ENCODE data around the gene CFAP43.

The CFAP43 gene

DNA sequence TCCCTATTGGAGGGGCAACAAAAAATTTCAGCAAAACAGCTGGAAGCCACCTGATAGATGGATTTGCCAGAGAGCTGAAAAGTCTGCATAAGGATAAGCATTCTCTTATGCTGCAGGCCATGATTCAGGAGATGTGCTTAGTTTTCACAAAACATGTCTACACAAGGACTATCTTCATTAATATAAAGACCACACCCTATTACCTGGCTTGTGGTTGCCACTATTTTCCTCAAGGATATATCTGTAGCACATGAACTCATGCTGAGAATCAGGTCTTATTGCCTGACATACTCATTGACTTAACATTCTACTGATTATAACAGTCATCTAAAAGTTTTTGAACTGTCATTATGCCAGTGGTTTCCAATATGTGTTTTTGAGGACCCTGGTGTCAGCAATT is 139.4 kb downstream of the CFAP43 start:
- Histone ChIP-seq H3K27ac (ENCODE audit: low read depth, low read length) (no peak overlapping the region), H3K27me3 (ENCODE audit: control insufficient read depth, insufficient read depth, low read length) (no peaks in the 10 kb centered on the region), H3K36me3 (ENCODE audit: control insufficient read depth, insufficient read depth, low read length) (no peaks in the 10 kb centered on the region), H3K9me3 (ENCODE audit: control insufficient read depth, insufficient read depth, low read depth, low read length) (peaks cover 9% of the 10 kb centered on the region), H3K4me1 (ENCODE audit: control insufficient read depth, insufficient read depth, low read length) (peaks cover 12% of the 10 kb centered on the region), H3K9ac (ENCODE audit: low read length) (no peak overlapping the region), H3K4me3 (ENCODE audit: low read depth, low read length) (no peak overlapping the region)

DNA sequence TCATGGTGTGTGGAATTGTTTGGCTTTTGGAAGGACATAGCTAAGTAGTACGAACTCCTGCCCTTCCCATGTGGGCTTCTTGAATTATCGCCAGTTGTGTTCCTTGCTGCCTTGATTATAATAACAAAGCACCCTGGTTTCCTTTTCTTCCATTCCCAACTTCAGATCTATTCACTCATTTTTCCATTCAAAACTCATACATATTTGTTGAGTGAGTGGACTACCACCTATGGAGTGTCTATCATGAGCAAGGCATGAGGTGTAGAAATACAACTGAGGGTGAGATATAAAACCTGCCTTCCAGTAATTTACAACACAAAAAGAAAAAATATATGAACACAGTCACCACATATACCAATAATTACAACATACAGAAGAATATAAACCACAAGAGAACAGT is 141.6 kb downstream of the CFAP43 start:
- Histone ChIP-seq H3K36me3 (ENCODE audit: control insufficient read depth, insufficient read depth, low read length) (no peaks in the 10 kb centered on the region), H3K27me3 (ENCODE audit: control insufficient read depth, insufficient read depth, low read length) (no peaks in the 10 kb centered on the region), H3K9ac (ENCODE audit: low read length) (no peak overlapping the region), H3K4me3 (ENCODE audit: low read depth, low read length) (no peak overlapping the region), H3K4me1 (ENCODE audit: control insufficient read depth, insufficient read depth, low read length) (peaks cover 19% of the 10 kb centered on the region), H3K9me3 (ENCODE audit: control insufficient read depth, insufficient read depth, low read depth, low read length) (no peaks in the 10 kb centered on the region), H3K27ac (ENCODE audit: low read depth, low read length) (no peak overlapping the region)

DNA sequence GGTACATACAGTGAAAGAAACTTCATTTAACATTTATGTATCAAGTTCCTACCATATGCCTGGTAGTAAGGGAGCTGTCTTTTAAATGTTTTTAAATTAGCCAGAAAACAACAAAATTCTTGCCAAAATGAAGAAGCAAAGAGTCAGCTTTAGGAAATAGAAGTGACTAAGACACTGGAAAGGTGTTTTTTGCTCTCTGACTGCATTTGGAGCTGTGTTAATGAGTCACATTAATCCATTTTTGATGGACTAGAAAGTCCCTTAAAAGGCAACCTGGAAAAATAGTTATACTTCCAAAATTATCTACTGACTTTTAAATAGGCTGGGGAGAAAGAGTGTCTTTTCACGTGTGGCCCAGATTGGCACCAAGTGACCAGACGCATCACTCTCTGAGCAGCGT is 142.5 kb downstream of the CFAP43 start:
- no peaks in the 10 kb centered on the region for H3K27me3 ChIP-seq (ENCODE audit: control insufficient read depth, insufficient read depth, low read length)
- no peak overlapping the region for H3K4me3 ChIP-seq (ENCODE audit: low read depth, low read length)
- no peak overlapping the region for H3K27ac ChIP-seq (ENCODE audit: low read depth, low read length)
- no peaks in the 10 kb centered on the region for H3K36me3 ChIP-seq (ENCODE audit: control insufficient read depth, insufficient read depth, low read length)
- H3K9me3 ChIP-seq (ENCODE audit: control insufficient read depth, insufficient read depth, low read depth, low read length), result no peaks in the 10 kb centered on the region
- no peak overlapping the region for H3K9ac ChIP-seq (ENCODE audit: low read length)
- peaks cover 19% of the 10 kb centered on the region for H3K4me1 ChIP-seq (ENCODE audit: control insufficient read depth, insufficient read depth, low read length)

GRCh38 chr10:104088239-104088638 is 143.9 kb downstream of the CFAP43 start:
- Histone ChIP-seq H3K9me3 (ENCODE audit: control insufficient read depth, insufficient read depth, low read depth, low read length) (no peaks in the 10 kb centered on the region), H3K36me3 (ENCODE audit: control insufficient read depth, insufficient read depth, low read length) (no peaks in the 10 kb centered on the region), H3K4me3 (ENCODE audit: low read depth, low read length) (no peak overlapping the region), H3K9ac (ENCODE audit: low read length) (no peak overlapping the region), H3K4me1 (ENCODE audit: control insufficient read depth, insufficient read depth, low read length) (peaks cover 19% of the 10 kb centered on the region), H3K27ac (ENCODE audit: low read depth, low read length) (no peak overlapping the region), H3K27me3 (ENCODE audit: control insufficient read depth, insufficient read depth, low read length) (no peaks in the 10 kb centered on the region)

GRCh38 chr10:104085801-104086400 is 146.3 kb downstream of the CFAP43 start, which contains the start of gene COL17A1:
Gene COL17A1 (minus strand): TSS chr10:104085880. CDS start chr10:104080673, 5,207 bp downstream.
- no peaks in the 10 kb centered on the region for H3K27me3 ChIP-seq (ENCODE audit: control insufficient read depth, insufficient read depth, low read length)
- no peaks in the 10 kb centered on the region for H3K36me3 ChIP-seq (ENCODE audit: control insufficient read depth, insufficient read depth, low read length)
- H3K4me3 ChIP-seq (ENCODE audit: low read depth, low read length), result no peak within 1 kb of the TSS
- H3K9ac ChIP-seq (ENCODE audit: low read length), result no peak within 1 kb of the TSS
- peaks cover 23% of the 10 kb centered on the region for H3K4me1 ChIP-seq (ENCODE audit: control insufficient read depth, insufficient read depth, low read length)
- H3K9me3 ChIP-seq (ENCODE audit: control insufficient read depth, insufficient read depth, low read depth, low read length), result no peaks in the 10 kb centered on the region
- H3K27ac ChIP-seq (ENCODE audit: low read depth, low read length), result no peak within 1 kb of the TSS

DNA sequence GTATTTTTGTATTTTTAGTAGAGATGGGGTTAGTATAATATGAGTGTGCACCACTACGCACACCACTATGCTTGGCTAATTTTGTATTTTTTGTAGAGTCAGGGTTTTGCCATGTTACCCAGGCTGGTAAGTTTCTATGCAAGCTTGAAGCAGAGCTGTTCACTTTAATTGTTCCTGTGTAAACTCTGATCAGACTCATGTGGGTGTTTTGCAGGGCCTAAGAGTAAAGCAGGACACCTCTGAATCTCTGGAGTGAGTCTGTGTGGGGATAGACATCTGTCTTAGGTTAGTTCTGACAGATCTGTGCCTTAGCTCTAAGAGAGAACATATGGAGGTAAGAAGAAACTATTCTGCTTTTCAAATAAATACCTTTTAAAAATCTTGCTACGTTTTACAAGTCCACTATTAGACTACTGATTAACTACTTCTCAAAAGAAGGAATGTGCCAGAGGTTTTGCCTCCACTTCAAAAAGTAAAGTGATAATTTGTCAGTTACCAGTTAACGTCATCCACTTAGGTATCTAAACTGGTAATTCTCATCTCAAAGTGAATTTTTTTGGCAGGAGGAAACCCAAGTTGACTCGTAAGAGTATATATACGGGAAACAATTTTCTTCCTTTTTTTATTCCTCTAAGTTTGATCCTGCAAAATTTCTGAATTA is 147.6 kb downstream of the CFAP43 start:
- H3K27ac ChIP-seq (ENCODE audit: low read depth, low read length), result no peak overlapping the region
- H3K9me3 ChIP-seq (ENCODE audit: control insufficient read depth, insufficient read depth, low read depth, low read length), result no peaks in the 10 kb centered on the region
- H3K4me1 ChIP-seq (ENCODE audit: control insufficient read depth, insufficient read depth, low read length), result peaks cover 18% of the 10 kb centered on the region
- H3K36me3 ChIP-seq (ENCODE audit: control insufficient read depth, insufficient read depth, low read length), result no peaks in the 10 kb centered on the region
- no peaks in the 10 kb centered on the region for H3K27me3 ChIP-seq (ENCODE audit: control insufficient read depth, insufficient read depth, low read length)
- no peak overlapping the region for H3K9ac ChIP-seq (ENCODE audit: low read length)
- H3K4me3 ChIP-seq (ENCODE audit: low read depth, low read length), result no peak overlapping the region

- no peak overlapping the region for H3K27ac ChIP-seq (ENCODE audit: low read depth, low read length)
- no peak overlapping the region for H3K9ac ChIP-seq (ENCODE audit: low read length)
- no peaks in the 10 kb centered on the region for H3K36me3 ChIP-seq (ENCODE audit: control insufficient read depth, insufficient read depth, low read length)
- no peaks in the 10 kb centered on the region for H3K27me3 ChIP-seq (ENCODE audit: control insufficient read depth, insufficient read depth, low read length)
- H3K9me3 ChIP-seq (ENCODE audit: control insufficient read depth, insufficient read depth, low read depth, low read length), result no peaks in the 10 kb centered on the region
- no peak overlapping the region for H3K4me3 ChIP-seq (ENCODE audit: low read depth, low read length)
- peaks cover 29% of the 10 kb centered on the region for H3K4me1 ChIP-seq (ENCODE audit: control insufficient read depth, insufficient read depth, low read length)
Measured at GRCh38 chr10:104081998-104082397, 150.2 kb downstream of the CFAP43 start.

DNA sequence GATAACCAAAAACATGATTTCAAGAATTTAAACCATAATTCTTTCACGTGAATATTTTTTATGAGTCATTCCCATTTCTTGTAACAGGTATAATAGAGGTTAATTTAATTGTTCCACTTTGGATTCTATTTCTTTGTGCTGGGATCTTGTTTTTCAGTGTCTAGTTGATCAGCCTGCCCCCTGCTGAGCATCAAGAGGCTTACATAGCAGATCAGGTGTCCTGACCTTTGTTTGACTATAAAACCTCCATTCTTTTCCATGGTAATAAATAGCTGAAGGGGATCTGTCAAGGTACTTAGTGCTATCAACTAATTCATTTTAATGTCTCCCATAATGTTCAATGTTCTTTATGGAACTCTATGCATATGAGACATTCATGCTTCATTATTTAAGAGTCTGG is 151.4 kb downstream of the CFAP43 start:
- H3K9ac ChIP-seq (ENCODE audit: low read length), result no peak overlapping the region
- H3K4me3 ChIP-seq (ENCODE audit: low read depth, low read length), result no peak overlapping the region
- no peaks in the 10 kb centered on the region for H3K27me3 ChIP-seq (ENCODE audit: control insufficient read depth, insufficient read depth, low read length)
- no peaks in the 10 kb centered on the region for H3K36me3 ChIP-seq (ENCODE audit: control insufficient read depth, insufficient read depth, low read length)
- H3K4me1 ChIP-seq (ENCODE audit: control insufficient read depth, insufficient read depth, low read length), result peaks cover 33% of the 10 kb centered on the region
- no peak overlapping the region for H3K27ac ChIP-seq (ENCODE audit: low read depth, low read length)
- H3K9me3 ChIP-seq (ENCODE audit: control insufficient read depth, insufficient read depth, low read depth, low read length), result no peaks in the 10 kb centered on the region

All from HUES6 (cell line).